GM18870 (cell line): Measurements from ENCODE around the gene PPP3R1.
"Not testable (repeated sequence)": the region's sequence is repeated elsewhere in the genome, so short reads cannot be mapped to it uniquely, and the experiment has no call there.

Experiments
- ATAC-seq: cut with Tn5 transposase; IDR thresholded peaks from one replicate; pipeline ENCODE4 v1.9.1; 2021; ENCODE audit warnings: moderate library complexity; ENCODE audit not compliant: unreplicated experiment

Gene PPP3R1

GRCh38 chr2:68190991-68191731, 61.2 kb downstream of the PPP3R1 start:
- no peak for ATAC-seq

GRCh38 chr2:68189991-68190784, 62.1 kb downstream of the PPP3R1 start:
- ATAC-seq, result no peak

- no peak for ATAC-seq
These were observed 63.5 kb downstream of the PPP3R1 start for GRCh38 chr2:68188831-68189230.

- ATAC-seq, result no peak
These were observed 65.0 kb downstream of the PPP3R1 start for GRCh38 chr2:68187329-68187728.

GRCh38 chr2:68185541-68186164, 66.7 kb downstream of the PPP3R1 start:
- no peak for ATAC-seq

- no peak for ATAC-seq
These were observed 69.4 kb downstream of the PPP3R1 start for GRCh38 chr2:68182902-68183301.

- ATAC-seq, result no peak
These were observed 73.2 kb downstream of the PPP3R1 start for GRCh38 chr2:68178954-68179627.

GRCh38 chr2:68178432-68178831, 73.9 kb downstream of the PPP3R1 start:
- no peak for ATAC-seq

GRCh38 chr2:68177541-68177940, 74.8 kb downstream of the PPP3R1 start:
- ATAC-seq, result no peak

- no peak for ATAC-seq
These were observed 75.7 kb downstream of the PPP3R1 start for GRCh38 chr2:68176657-68177056.

GRCh38 chr2:68175210-68175609, 77.1 kb downstream of the PPP3R1 start:
- ATAC-seq, result not testable (repeated sequence)

GRCh38 chr2:68172990-68173700, 79.2 kb downstream of the PPP3R1 start:
- no peak for ATAC-seq

GRCh38 chr2:68172521-68172920, 79.8 kb downstream of the PPP3R1 start:
- no peak for ATAC-seq

GRCh38 chr2:68171684-68172083, 80.6 kb downstream of the PPP3R1 start:
- no peak for ATAC-seq

- no peak for ATAC-seq
These were observed 81.2 kb downstream of the PPP3R1 start for GRCh38 chr2:68171146-68171545.

- ATAC-seq, result no peak
These were observed 83.0 kb downstream of the PPP3R1 start for GRCh38 chr2:68169308-68169707.

- ATAC-seq, result no peak
These were observed 85.1 kb downstream of the PPP3R1 start for GRCh38 chr2:68167186-68167585.

- no peak for ATAC-seq
These were observed 88.7 kb downstream of the PPP3R1 start for GRCh38 chr2:68163641-68164040.

- ATAC-seq, result no peak
These were observed 94.2 kb downstream of the PPP3R1 start for GRCh38 chr2:68158134-68158447.

- ATAC-seq, result peak; percentile 79
These were observed 94.8 kb downstream of the PPP3R1 start, which contains the start of gene PNO1 for GRCh38 chr2:68157402-68158133. Gene PNO1 (plus strand): TSS chr2:68157888. CDS start chr2:68157935, 47 bp downstream.
